ENCODE results near the gene SNX24.

Gene SNX24

GRCh38 chr5:122924203-122924602 lies 78.8 kb downstream of the SNX24 start:
- no peak for DNase-seq

GRCh38 chr5:122924719-122925395 lies 79.4 kb downstream of the SNX24 start:
- no peak for DNase-seq

GRCh38 chr5:122929001-122929400 lies 83.6 kb downstream of the SNX24 start:
- DNase-seq, result no peak

GRCh38 chr5:122929980-122930379 lies 84.6 kb downstream of the SNX24 start:
- DNase-seq, result no peak

- DNase-seq, result no peak
These were observed 88.5 kb downstream of the SNX24 start for GRCh38 chr5:122933956-122934355.

GRCh38 chr5:122936088-122936487 lies 90.7 kb downstream of the SNX24 start:
- DNase-seq, result no peak

GRCh38 chr5:122937914-122938313 lies 92.5 kb downstream of the SNX24 start:
- DNase-seq, result no peak

- no peak for DNase-seq
These were observed 95.5 kb downstream of the SNX24 start for GRCh38 chr5:122940890-122941289.

GRCh38 chr5:122941737-122942136 lies 96.3 kb downstream of the SNX24 start:
- DNase-seq, result no peak

- DNase-seq, result no peak
These were observed 96.9 kb downstream of the SNX24 start for GRCh38 chr5:122942164-122942914.

GRCh38 chr5:122943050-122943698 lies 97.8 kb downstream of the SNX24 start:
- no peak for DNase-seq

- DNase-seq, result no peak
These were observed 98.6 kb downstream of the SNX24 start for GRCh38 chr5:122944051-122944450.

GRCh38 chr5:122947372-122947771 lies 102.0 kb downstream of the SNX24 start:
- DNase-seq, result no peak

GRCh38 chr5:122947772-122948171 lies 102.4 kb downstream of the SNX24 start:
- no peak for DNase-seq

GRCh38 chr5:122948319-122948718 lies 102.9 kb downstream of the SNX24 start:
- DNase-seq, result no peak

- DNase-seq, result no peak
These were observed 106.2 kb downstream of the SNX24 start for GRCh38 chr5:122951658-122952057.

GRCh38 chr5:122954719-122955118 lies 109.3 kb downstream of the SNX24 start:
- DNase-seq, result no peak

GRCh38 chr5:122957457-122957856 lies 112.0 kb downstream of the SNX24 start:
- DNase-seq, result no peak

- no peak for DNase-seq
These were observed 114.5 kb downstream of the SNX24 start for GRCh38 chr5:122959740-122960445.

- DNase-seq, result no peak
These were observed 117.9 kb downstream of the SNX24 start for GRCh38 chr5:122963305-122963704.

- no peak for DNase-seq
These were observed 119.7 kb downstream of the SNX24 start for GRCh38 chr5:122965111-122965510.

- no peak for DNase-seq
These were observed 121.7 kb downstream of the SNX24 start for GRCh38 chr5:122967085-122967484.

GRCh38 chr5:122967625-122968024 lies 122.2 kb downstream of the SNX24 start:
- DNase-seq, result no peak

Data from DMS 273 treated with DMSO at 0.1 percent for 48 hours (cell line).